H54 (cell line): ENCODE measurements around the gene SLC25A25.
"Not testable (repeated sequence)": the region's sequence is repeated elsewhere in the genome, so short reads cannot be mapped to it uniquely, and the experiment has no call there.

Experiments used
- DNase-seq: peaks from one replicate; pipeline ENCODE4 v3.0.0; 2011; ENCODE audit warnings: low spot score, mixed read lengths; ENCODE audit not compliant: insufficient read length
- FAIRE-seq: peaks from 3 replicates; lab custom pipeline; 2011; peaks lifted over from hg19 to GRCh38; lab: Jason Lieb, UNC
- POLR2A ChIP-seq: IDR thresholded peaks from 2 replicates; pipeline ENCODE4 v1.6.1; 2011; ENCODE audit warnings: low read depth, mild to moderate bottlenecking, low read length

The SLC25A25 gene

DNA sequence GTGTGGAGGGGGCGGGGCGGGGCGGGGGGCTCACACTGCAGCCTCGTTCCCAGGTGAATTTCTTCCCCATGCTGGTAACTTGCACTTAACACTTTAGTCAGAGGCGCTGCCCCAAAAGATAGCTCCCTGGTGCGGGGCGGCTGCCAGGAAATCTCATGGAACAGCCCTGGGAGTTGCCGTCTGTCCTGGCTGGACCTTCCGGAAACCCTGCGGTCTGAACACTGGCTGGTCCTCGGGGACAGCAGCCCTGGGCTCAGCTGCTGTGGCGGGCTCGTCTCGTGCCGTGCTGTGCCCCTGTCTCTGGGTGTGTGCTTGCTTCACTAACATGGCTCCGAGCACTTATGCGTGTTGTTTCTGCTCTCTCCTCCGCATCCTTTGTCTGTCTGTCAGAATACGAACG lies 33.7 kb downstream of the SLC25A25 start:
- TF ChIP-seq POLR2A: no peak
- FAIRE-seq (no peak), DNase-seq (no peak)

DNA sequence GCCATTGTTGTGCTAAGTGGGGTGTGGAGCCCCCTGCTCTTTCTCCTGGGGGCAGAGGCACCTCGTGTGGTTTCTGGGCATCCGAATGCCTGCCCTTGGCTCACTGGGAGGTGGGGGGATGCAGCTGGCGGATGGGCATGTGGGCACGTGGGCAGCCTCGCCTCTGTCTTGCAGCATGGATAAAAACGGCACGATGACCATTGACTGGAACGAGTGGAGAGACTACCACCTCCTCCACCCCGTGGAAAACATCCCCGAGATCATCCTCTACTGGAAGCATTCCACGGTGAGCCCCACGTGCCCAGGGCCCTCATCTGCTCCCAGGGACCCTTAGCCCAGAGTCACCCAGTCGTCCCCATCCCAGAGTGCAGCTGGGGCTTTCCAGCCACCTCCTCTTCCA lies 34.2 kb downstream of the SLC25A25 start:
- TF ChIP-seq POLR2A: no peak
- DNase-seq: no peak
- FAIRE-seq: no peak

DNA sequence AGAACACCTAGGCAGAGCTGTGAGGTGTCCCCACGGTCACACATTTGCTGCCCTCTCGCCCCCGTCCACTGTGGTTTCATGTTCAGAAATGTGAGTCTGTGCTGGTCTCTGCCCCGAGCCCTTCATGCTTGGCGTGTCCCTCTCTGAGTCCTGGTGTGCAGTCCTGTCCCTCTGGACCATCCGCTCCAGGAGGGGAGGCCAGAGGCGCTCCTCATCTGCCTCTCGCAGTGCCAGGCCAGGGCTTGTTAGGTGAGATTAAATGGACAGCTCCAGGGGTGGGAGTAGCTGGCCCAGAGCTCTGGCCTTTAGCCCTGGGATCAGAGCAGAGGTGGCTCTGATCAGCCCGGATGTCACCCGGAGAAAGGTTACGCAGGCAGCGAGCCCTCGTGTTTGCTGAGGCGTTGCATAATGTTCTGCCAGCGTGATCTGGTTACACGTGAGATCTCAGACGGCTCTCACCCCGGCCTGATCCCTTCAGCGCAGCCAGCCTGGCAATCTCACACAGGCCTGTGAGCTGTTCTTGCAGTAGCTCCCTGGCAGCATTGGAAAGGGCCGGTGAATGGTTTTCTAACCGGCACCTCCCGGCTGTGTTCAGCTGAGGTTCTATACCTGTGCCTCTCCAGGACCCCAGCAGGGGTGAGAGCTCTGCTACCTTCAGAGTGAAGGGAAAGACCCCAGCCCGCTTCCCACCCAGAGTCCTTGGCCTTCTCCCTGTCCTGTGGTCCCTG lies 35.0 kb downstream of the SLC25A25 start:
- no peak for TF ChIP-seq POLR2A
- FAIRE-seq (no peak), DNase-seq (no peak)

DNA sequence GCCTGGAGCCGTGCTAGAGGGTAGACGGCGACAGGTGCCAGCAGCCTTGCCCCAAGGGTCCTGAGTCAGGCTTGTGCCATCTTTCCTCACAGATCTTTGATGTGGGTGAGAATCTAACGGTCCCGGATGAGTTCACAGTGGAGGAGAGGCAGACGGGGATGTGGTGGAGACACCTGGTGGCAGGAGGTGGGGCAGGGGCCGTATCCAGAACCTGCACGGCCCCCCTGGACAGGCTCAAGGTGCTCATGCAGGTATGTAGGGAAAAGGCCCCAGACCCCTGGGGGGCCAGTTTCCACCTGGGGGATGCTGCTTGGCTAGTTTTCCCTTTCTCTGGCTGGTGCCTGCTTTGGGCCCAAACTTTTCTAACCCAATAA lies 35.5 kb downstream of the SLC25A25 start:
- TF ChIP-seq POLR2A: no peak
- FAIRE-seq (no peak), DNase-seq (no peak)

DNA sequence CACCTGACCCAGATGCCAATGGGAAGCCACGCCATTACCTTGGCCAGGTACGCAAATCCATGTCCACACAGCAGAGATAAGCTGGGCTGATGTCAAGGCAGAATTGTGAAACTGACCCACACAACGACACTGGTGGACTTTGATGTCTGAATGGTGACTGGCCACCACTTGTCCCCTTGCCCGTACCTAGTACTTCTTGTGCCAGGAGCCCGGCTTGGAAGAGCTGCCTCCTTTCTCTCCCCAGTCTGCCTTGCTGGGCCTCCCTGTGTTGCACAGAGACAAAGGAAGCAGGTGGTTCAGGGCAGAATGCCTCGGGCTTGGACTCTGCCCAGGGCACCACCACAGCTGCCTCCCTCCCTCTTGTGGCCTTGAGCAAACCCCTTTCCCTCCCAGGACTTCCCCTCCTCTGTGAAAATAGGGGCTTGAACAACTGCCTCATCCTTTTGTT lies 36.2 kb downstream of the SLC25A25 start:
- FAIRE-seq: no peak
- TF ChIP-seq POLR2A: no peak
- no peak for DNase-seq

DNA sequence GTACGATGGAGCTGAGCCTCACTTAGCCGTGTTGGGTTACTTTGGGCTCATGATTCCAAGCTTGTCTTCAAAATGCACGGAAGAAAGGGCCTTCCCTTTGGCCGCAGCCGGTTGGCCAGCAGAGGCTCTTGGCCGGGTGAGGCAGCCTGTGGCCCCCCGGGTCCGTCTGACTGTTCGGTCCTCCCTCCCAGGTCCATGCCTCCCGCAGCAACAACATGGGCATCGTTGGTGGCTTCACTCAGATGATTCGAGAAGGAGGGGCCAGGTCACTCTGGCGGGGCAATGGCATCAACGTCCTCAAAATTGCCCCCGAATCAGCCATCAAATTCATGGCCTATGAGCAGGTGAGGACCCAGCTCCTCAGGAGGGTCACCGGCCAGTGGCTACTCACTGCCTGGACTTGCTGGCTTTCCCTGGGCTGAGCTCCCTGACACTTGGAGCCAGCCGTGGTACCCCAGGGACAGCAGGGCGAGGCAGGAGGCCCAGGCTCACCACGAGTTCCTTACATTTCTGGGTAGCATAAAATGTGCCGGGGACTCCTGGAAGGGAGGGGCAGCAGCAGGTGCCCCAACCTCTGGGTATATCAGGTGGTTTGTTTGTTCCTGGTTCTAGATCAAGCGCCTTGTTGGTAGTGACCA lies 37.6 kb downstream of the SLC25A25 start:
- FAIRE-seq: no peak
- no peak for TF ChIP-seq POLR2A
- no peak for DNase-seq

DNA sequence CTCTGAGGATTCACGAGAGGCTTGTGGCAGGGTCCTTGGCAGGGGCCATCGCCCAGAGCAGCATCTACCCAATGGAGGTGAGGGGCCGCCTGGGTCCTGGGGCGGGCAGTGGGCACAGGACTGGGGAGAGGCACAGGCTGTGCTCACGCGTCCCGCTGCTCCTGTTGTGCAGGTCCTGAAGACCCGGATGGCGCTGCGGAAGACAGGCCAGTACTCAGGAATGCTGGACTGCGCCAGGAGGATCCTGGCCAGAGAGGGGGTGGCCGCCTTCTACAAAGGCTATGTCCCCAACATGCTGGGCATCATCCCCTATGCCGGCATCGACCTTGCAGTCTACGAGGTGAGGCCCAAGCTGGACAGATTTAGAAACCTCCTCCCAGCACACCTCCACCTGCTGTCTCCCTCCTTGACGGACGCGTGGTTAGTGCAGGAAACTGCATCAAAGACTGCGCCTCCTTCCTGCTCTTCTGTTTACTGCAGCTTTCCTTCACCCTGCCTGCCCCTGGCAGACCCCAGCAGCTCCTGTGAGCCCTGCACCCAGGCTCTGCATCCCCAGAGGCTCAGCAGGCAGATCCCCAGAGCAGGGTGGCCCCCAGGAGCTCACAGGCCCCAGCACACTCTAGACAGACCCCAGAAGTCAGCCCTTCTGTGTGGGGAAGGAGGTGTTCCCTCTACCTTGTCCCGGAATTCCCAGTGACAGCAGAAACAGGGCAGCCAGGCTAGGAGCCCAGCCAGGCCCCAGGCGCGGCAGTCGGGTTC lies 38.3 kb downstream of the SLC25A25 start:
- FAIRE-seq (no peak), DNase-seq (no peak)
- TF ChIP-seq POLR2A: no peak

DNA sequence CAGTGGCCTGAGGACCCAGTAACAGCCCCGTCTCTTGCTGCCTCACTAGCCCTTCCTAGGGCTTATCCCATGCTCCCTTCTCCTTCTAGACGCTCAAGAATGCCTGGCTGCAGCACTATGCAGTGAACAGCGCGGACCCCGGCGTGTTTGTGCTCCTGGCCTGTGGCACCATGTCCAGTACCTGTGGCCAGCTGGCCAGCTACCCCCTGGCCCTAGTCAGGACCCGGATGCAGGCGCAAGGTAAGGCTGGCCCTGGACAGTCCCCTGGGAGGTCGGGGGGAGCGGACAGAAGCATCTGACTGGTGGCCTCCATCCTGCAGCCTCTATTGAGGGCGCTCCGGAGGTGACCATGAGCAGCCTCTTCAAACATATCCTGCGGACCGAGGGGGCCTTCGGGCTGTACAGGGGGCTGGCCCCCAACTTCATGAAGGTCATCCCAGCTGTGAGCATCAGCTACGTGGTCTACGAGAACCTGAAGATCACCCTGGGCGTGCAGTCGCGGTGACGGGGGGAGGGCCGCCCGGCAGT lies 39.0 kb downstream of the SLC25A25 start:
- no peak for FAIRE-seq
- no peak for TF ChIP-seq POLR2A

DNA sequence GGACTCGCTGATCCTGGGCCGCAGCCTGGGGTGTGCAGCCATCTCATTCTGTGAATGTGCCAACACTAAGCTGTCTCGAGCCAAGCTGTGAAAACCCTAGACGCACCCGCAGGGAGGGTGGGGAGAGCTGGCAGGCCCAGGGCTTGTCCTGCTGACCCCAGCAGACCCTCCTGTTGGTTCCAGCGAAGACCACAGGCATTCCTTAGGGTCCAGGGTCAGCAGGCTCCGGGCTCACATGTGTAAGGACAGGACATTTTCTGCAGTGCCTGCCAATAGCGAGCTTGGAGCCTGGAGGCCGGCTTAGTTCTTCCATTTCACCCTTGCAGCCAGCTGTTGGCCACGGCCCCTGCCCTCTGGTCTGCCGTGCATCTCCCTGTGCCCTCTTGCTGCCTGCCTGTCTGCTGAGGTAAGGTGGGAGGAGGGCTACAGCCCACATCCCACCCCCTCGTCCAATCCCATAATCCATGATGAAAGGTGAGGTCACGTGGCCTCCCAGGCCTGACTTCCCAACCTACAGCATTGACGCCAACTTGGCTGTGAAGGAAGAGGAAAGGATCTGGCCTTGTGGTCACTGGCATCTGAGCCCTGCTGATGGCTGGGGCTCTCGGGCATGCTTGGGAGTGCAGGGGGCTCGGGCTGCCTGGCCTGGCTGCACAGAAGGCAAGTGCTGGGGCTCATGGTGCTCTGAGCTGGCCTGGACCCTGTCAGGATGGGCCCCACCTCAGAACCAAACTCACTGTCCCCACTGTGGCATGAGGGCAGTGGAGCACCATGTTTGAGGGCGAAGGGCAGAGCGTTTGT lies 39.6 kb downstream of the SLC25A25 start:
- DNase-seq (no peak), FAIRE-seq (no peak)
- TF ChIP-seq POLR2A: no peak

More for the DNA sequence above, 39.0 kb downstream of the SLC25A25 start:
- DNase-seq: no peak

DNA sequence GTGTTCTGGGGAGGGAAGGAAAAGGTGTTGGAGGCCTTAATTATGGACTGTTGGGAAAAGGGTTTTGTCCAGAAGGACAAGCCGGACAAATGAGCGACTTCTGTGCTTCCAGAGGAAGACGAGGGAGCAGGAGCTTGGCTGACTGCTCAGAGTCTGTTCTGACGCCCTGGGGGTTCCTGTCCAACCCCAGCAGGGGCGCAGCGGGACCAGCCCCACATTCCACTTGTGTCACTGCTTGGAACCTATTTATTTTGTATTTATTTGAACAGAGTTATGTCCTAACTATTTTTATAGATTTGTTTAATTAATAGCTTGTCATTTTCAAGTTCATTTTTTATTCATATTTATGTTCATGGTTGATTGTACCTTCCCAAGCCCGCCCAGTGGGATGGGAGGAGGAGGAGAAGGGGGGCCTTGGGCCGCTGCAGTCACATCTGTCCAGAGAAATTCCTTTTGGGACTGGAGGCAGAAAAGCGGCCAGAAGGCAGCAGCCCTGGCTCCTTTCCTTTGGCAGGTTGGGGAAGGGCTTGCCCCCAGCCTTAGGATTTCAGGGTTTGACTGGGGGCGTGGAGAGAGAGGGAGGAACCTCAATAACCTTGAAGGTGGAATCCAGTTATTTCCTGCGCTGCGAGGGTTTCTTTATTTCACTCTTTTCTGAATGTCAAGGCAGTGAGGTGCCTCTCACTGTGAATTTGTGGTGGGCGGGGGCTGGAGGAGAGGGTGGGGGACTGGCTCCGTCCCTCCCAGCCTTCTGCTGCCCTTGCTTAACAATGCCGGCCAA lies 40.4 kb downstream of the SLC25A25 start:
- no peak for DNase-seq
- no peak for TF ChIP-seq POLR2A
- no peak for FAIRE-seq

DNA sequence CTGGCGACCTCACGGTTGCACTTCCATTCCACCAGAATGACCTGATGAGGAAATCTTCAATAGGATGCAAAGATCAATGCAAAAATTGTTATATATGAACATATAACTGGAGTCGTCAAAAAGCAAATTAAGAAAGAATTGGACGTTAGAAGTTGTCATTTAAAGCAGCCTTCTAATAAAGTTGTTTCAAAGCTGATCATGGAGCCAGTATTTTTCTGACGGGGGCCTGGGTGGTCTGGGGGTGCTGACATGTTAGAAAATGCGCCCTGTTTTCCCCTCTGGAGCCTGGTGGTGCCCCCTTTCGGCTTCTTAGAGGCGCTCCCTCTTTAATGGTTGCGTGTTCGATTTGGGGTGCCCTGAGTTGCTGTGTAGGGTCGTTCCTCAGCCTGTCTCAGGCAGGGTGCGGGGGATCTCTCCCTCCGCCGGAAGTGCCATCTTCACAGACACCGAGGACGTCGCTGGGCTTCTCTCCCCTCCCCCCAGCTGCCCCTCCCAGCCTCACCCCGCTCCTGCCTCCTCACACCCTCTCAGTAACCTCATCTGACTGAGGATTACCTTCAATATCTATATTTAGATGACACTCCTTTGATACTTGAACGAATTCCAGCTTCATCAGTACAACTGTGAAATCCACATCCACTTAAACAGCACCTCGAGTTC lies 41.1 kb downstream of the SLC25A25 start:
- no peak for FAIRE-seq
- no peak for TF ChIP-seq POLR2A
- DNase-seq: no peak

DNA sequence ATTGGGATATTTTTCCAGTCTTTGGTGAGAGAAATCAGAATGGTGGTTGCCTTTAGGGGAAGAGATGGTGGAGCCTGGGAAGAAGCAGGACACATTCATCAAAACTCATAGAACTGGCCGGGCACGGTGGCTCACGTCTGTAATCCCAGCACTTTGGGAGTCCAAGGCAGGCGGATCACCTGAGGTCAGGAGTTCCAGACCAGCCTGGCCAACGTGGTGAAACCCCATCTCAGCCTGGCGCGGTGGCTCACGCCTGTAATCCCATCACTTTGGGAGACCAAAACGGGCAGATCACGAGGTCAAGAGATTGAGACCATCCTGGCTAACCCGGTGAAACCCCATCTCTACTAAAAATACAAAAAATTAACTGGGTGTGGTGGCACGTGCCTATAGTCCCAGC lies 43.7 kb downstream of the SLC25A25 start:
- not testable (repeated sequence) for DNase-seq, FAIRE-seq
